ENCODE measurements around the gene HRAS. TPM values are rescaled to one million over a fixed set of nuclear protein-coding genes. Genes with fewer than 3 reads are reported as not detected.

The HRAS gene
- polyA plus RNA-seq, 3 donors from 2014 or later, result 16.7 to 26.8 (median 18.6) TPM

- no peaks in the 10 kb centered on the region for H3K9me3 Mint-ChIP-seq
- H3K4me1 Mint-ChIP-seq, result peaks cover 6 to 13% of the 10 kb centered on the region in 2 donors
- no peaks in the 10 kb centered on the region for H3K36me3 Mint-ChIP-seq
These were observed 26.0 kb upstream of the HRAS start for GRCh38 chr11:561148-562003.

GRCh38 chr11:560305-561147 lies 25.1 kb upstream of the HRAS start, which contains the start of the genes LMNTD2 and RASSF7:
LMNTD2 (minus strand) TSS chr11:560738; CDS start chr11:560716, 22 bp downstream.
RASSF7 (plus strand) TSS chr11:560970; CDS start chr11:561769, 799 bp downstream.
- H3K9me3 Mint-ChIP-seq, result no peaks in the 10 kb centered on the region
- H3K4me3 Mint-ChIP-seq, result peak within 1 kb of the TSS; percentile 80 to 88 (median 84)
- peaks cover 6 to 13% of the 10 kb centered on the region in 2 donors for H3K4me1 Mint-ChIP-seq
- H3K27ac Mint-ChIP-seq, result peak within 1 kb of the TSS; percentile 70 to 91 (median 81)
- no peaks in the 10 kb centered on the region for H3K36me3 Mint-ChIP-seq
- H3K27me3 Mint-ChIP-seq (ENCODE audit: low read depth in 3 of 3), result peaks cover 0 to 11% (median 6%) of the 10 kb centered on the region in 3 donors
- peak; percentile 90 to 93 (median 93) for DNase-seq

More at GRCh38 chr11:561148-562003, 26.0 kb upstream of the HRAS start:
- Mint-ChIP-seq H3K4me3 (peak overlapping the region; percentile 80 to 88 (median 84)), H3K27ac (peak overlapping the region in 3 of 6 donors; percentile 58 to 62 (median 59)), H3K27me3 (ENCODE audit: low read depth in 3 of 3) (peaks cover 0 to 11% (median 6%) of the 10 kb centered on the region in 3 donors)
- no peak for DNase-seq

GRCh38 chr11:559712-560304 lies 24.4 kb upstream of the HRAS start:
- no peak for DNase-seq

GRCh38 chr11:559020-559620 lies 23.7 kb upstream of the HRAS start:
- no peak overlapping the region for H3K4me3 Mint-ChIP-seq
- peaks cover 0 to 11% (median 6%) of the 10 kb centered on the region in 3 donors for H3K27me3 Mint-ChIP-seq (ENCODE audit: low read depth in 3 of 3)
- DNase-seq, result no peak

More at GRCh38 chr11:559712-560304, 24.4 kb upstream of the HRAS start:
- peak overlapping the region; percentile 70 to 91 (median 81) for H3K27ac Mint-ChIP-seq
- peaks cover 6 to 13% of the 10 kb centered on the region in 2 donors for H3K4me1 Mint-ChIP-seq
- H3K9me3 Mint-ChIP-seq, result no peaks in the 10 kb centered on the region
- H3K36me3 Mint-ChIP-seq, result no peaks in the 10 kb centered on the region
- peaks cover 0 to 11% (median 6%) of the 10 kb centered on the region in 3 donors for H3K27me3 Mint-ChIP-seq (ENCODE audit: low read depth in 3 of 3)
- peak overlapping the region; percentile 67 to 87 (median 73) for H3K4me3 Mint-ChIP-seq

DNA sequence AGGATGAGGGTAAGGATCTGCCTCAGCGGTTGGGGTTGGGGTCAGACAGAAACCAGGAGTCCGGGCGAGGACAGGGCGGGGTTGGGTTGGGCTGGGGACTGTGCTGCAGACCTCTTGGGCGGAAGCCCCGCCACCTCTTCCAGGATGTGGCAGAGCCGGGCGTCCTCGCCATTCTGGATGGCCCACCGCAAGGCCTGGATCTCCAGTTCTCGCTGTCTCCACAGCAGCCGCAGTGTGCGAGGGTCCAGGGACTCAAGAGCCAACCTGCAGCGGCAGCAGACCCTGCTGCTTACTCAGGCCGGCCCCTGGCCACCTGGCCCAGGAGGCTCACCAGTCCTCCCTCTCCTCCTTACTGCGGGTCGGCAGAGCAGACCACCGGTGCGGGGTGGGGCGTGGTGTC lies 23.1 kb upstream of the HRAS start:
- H3K36me3 Mint-ChIP-seq, result no peaks in the 10 kb centered on the region
- H3K27ac Mint-ChIP-seq, result no peak overlapping the region
- no peak overlapping the region for H3K4me3 Mint-ChIP-seq
- no peak for DNase-seq
- H3K9me3 Mint-ChIP-seq, result no peaks in the 10 kb centered on the region
- H3K4me1 Mint-ChIP-seq, result peaks cover 6 to 13% of the 10 kb centered on the region in 2 donors
- H3K27me3 Mint-ChIP-seq (ENCODE audit: low read depth in 3 of 3), result peaks cover 0 to 11% (median 6%) of the 10 kb centered on the region in 3 donors

More at GRCh38 chr11:559020-559620, 23.7 kb upstream of the HRAS start:
- H3K9me3 Mint-ChIP-seq, result no peaks in the 10 kb centered on the region
- no peak overlapping the region for H3K27ac Mint-ChIP-seq
- no peaks in the 10 kb centered on the region for H3K36me3 Mint-ChIP-seq
- H3K4me1 Mint-ChIP-seq, result peaks cover 6 to 13% of the 10 kb centered on the region in 2 donors

DNA sequence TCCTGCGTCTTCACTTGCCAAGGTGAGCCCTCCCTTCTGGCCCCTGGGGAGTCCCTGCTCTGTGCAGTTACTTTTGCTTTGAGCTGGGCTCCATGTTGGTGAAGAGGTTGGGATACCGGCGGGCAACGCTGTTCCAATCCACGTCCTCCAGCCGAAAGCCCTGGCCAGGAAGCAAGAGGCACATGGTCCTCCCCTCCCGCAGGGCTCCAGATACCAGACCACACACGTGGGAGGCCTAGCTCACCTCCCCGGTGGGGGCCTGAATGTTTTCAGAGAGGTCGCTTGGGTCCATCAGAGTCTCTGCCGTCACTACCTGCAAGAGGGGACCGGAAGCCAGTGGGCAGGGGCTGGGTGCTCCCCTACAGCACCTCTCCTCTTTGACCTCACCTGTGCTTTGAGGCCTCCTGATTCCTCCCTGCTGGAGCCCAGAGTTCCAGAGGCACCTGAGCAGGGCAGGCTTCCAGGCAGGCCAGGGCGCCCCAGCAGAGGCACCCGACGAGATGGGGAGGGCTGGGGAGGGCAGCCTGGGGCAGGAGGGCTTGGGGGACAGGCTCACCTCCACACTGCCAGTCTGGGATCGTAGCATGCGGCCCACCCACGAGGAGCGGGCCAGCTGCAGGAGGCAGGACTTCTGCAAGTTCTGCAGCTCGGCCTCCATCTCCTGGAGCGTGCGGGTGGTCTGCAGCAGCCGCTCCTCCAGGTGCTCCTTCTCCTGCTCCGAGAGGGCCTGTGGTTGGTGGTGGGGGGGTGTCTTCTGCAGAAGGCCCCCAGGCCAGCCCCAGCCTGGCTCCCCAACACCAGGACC lies 22.2 kb upstream of the HRAS start:
- no peaks in the 10 kb centered on the region for H3K36me3 Mint-ChIP-seq
- H3K4me1 Mint-ChIP-seq, result peaks cover 6 to 13% of the 10 kb centered on the region in 2 donors
- no peak overlapping the region for H3K27ac Mint-ChIP-seq
- H3K27me3 Mint-ChIP-seq (ENCODE audit: low read depth in 3 of 3), result peaks cover 0 to 11% (median 6%) of the 10 kb centered on the region in 3 donors
- H3K9me3 Mint-ChIP-seq, result no peaks in the 10 kb centered on the region
- no peak for DNase-seq
- peak overlapping the region in 2 of 5 donors; percentile 25 to 40 for H3K4me3 Mint-ChIP-seq

DNA sequence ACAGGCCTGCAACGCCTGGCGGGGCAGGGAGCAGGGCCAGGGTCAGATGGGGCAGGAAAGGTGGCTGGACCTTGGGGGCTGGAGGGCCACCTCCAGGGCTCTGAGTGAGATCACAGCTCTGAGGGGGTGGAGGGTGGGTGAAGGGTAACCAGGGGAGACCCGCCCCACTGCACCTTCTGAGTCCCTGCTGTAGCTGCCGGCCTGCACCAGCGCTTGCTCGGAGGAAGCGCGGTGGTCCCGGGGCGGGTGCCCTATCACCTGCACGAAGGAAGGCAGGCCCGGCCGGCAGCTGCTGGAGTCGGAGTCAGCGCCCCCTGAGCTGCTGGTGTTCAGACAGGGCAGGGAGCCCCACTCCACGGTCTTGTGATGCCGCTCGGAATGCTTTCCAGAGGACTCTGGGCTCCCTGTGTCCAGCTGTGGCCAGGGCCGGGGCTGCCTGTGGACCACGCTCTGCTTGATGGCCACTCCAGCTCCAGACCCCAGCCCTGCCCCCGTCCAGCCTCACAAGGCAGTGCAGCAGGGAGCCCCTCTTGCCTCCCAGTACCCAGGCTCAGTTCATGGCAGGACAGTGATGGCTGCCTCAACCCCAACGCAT lies 21.4 kb upstream of the HRAS start:
- peaks cover 6 to 12% of the 10 kb centered on the region in 2 donors for H3K4me1 Mint-ChIP-seq
- peaks cover 0 to 11% (median 6%) of the 10 kb centered on the region in 3 donors for H3K27me3 Mint-ChIP-seq (ENCODE audit: low read depth in 3 of 3)
- no peaks in the 10 kb centered on the region for H3K9me3 Mint-ChIP-seq
- no peaks in the 10 kb centered on the region for H3K36me3 Mint-ChIP-seq
- no peak for DNase-seq
- peak overlapping the region; percentile 30 to 62 (median 45) for H3K4me3 Mint-ChIP-seq
- no peak overlapping the region for H3K27ac Mint-ChIP-seq

DNA sequence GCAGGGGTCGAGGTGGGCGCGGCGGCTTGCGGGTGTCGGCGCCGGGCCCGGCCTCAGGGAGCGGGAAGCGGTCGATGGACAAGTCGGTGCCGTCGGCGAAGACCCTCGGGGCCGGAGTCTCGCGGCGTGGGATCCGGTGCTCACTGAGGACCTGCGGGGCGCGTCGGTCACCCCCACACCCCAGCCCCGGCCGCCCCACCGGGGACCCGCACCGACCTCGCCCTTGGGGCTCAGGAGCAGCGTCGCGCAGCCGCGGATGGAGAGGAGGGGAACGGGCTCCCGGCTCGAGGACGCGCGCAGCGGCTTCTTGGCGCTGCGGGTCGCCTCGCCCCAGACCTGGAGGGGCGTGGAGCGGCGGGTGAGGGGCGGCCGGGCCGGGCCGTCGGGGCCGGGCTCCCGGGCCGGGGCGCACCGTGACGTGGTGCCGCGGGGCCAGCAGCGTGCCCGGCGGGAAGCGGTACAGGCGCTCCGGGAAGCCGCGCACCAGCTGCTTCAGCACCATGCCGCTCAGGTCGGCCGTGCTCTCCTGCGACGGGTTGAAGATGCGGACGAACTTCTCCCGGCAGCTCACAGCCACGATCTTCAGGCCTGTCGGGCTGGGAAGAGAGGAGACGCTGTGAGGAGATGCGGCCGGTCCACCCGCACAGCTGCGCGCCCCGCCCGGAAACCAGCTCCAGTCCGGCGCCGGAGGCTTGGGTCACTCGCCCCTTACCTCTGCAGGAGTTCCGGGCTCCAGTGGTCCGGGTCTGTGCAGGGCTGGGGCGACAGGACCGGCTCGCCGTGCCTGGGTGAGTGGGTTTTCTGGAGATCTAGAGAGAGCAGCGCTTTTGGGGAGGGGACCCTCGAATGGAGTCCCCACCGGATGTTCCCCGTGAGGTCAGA lies 20.6 kb upstream of the HRAS start:
- no peak overlapping the region for H3K27ac Mint-ChIP-seq
- H3K9me3 Mint-ChIP-seq, result no peaks in the 10 kb centered on the region
- H3K4me1 Mint-ChIP-seq, result peaks cover 6 to 7% of the 10 kb centered on the region in 2 donors
- DNase-seq, result no peak
- no peaks in the 10 kb centered on the region for H3K36me3 Mint-ChIP-seq
- peaks cover 0 to 11% (median 6%) of the 10 kb centered on the region in 3 donors for H3K27me3 Mint-ChIP-seq (ENCODE audit: low read depth in 3 of 3)
- peak overlapping the region; percentile 30 to 62 (median 45) for H3K4me3 Mint-ChIP-seq

GRCh38 chr11:555227-555779 lies 19.9 kb upstream of the HRAS start:
- H3K27me3 Mint-ChIP-seq (ENCODE audit: low read depth in 3 of 3), result peaks cover 0 to 8% (median 6%) of the 10 kb centered on the region in 3 donors
- peaks cover 6 to 7% of the 10 kb centered on the region in 2 donors for H3K4me1 Mint-ChIP-seq
- no peak for DNase-seq
- no peaks in the 10 kb centered on the region for H3K9me3 Mint-ChIP-seq
- H3K27ac Mint-ChIP-seq, result no peak overlapping the region
- no peaks in the 10 kb centered on the region for H3K36me3 Mint-ChIP-seq
- no peak overlapping the region for H3K4me3 Mint-ChIP-seq

GRCh38 chr11:554428-555226 lies 19.3 kb upstream of the HRAS start:
- DNase-seq, result peak; percentile 76 to 78 (median 78)
- Mint-ChIP-seq H3K36me3 (no peaks in the 10 kb centered on the region), H3K27ac (no peak overlapping the region), H3K4me1 (peaks cover under 1 to 2% of the 10 kb centered on the region in 2 donors), H3K9me3 (no peaks in the 10 kb centered on the region), H3K4me3 (peak overlapping the region in 4 of 5 donors; percentile 38 to 66 (median 48)), H3K27me3 (ENCODE audit: low read depth in 3 of 3) (peaks cover 0 to 5% (median 0%) of the 10 kb centered on the region in 3 donors)
